HEK293 (cell line): ENCODE results near the gene PEX6.

Source experiments
- CTCF ChIP-seq: fragments of 450-650 bp; formaldehyde crosslinking; IDR thresholded peaks from 2 replicates; pipeline ENCODE4 v1.5.1; 2016; ENCODE audit warnings: missing biosample characterization, missing genetic modification characterization
- SP2 ChIP-seq: fragments of 450-650 bp; formaldehyde crosslinking; IDR thresholded peaks from 2 replicates; pipeline ENCODE4 v1.5.1; 2016; ENCODE audit warnings: missing biosample characterization, missing genetic modification characterization
- ZBTB10 ChIP-seq: fragments of 450-650 bp; formaldehyde crosslinking; IDR thresholded peaks from 2 replicates; pipeline ENCODE4 v1.5.1; 2016; ENCODE audit warnings: missing biosample characterization, missing genetic modification characterization
- ZNF133 ChIP-seq: fragments of 450-650 bp; formaldehyde crosslinking; IDR thresholded peaks from 2 replicates; pipeline ENCODE4 v1.5.1; 2016; ENCODE audit warnings: missing biosample characterization, missing genetic modification characterization
- ZNF24 ChIP-seq: fragments of 450-650 bp; formaldehyde crosslinking; IDR thresholded peaks from 2 replicates; pipeline ENCODE4 v1.5.1; 2016; ENCODE audit warnings: missing biosample characterization, missing genetic modification characterization
- ZNF248 ChIP-seq: fragments of 450-650 bp; formaldehyde crosslinking; IDR thresholded peaks from 2 replicates; pipeline ENCODE4 v1.5.1; 2017; ENCODE audit warnings: missing biosample characterization, missing genetic modification characterization
- ZNF404 ChIP-seq: fragments of 450-650 bp; formaldehyde crosslinking; IDR thresholded peaks from 2 replicates; pipeline ENCODE4 v1.5.1; 2017; ENCODE audit warnings: missing biosample characterization, missing genetic modification characterization
- ZNF423 ChIP-seq: fragments of 450-650 bp; formaldehyde crosslinking; IDR thresholded peaks from 2 replicates; pipeline ENCODE4 v1.5.1; 2016; ENCODE audit warnings: missing biosample characterization, missing genetic modification characterization
- ZNF473 ChIP-seq: fragments of 450-650 bp; formaldehyde crosslinking; IDR thresholded peaks from 2 replicates; pipeline ENCODE4 v1.5.1; 2017; ENCODE audit warnings: missing biosample characterization, missing genetic modification characterization
- ZNF510 ChIP-seq: fragments of 450-650 bp; formaldehyde crosslinking; IDR thresholded peaks from 2 replicates; pipeline ENCODE4 v1.5.1; 2018; ENCODE audit warnings: mild to moderate bottlenecking, missing genetic modification characterization, missing biosample characterization; ENCODE audit not compliant: insufficient replicate concordance
- ZNF530 ChIP-seq: fragments of 450-650 bp; formaldehyde crosslinking; IDR thresholded peaks from 2 replicates; pipeline ENCODE4 v1.5.1; 2016; ENCODE audit warnings: low read depth, missing biosample characterization, missing genetic modification characterization
- ZNF549 ChIP-seq: fragments of 450-650 bp; IDR thresholded peaks from 2 replicates; pipeline ENCODE4 v1.5.1; 2018; ENCODE audit warnings: missing biosample characterization, missing genetic modification characterization, mild to moderate bottlenecking, inconsistent platforms, moderate library complexity
- ZNF621 ChIP-seq: fragments of 450-650 bp; formaldehyde crosslinking; IDR thresholded peaks from 2 replicates; pipeline ENCODE4 v1.5.1; 2017; ENCODE audit warnings: missing biosample characterization, missing genetic modification characterization
- ZNF76 ChIP-seq: fragments of 450-650 bp; formaldehyde crosslinking; IDR thresholded peaks from 2 replicates; pipeline ENCODE4; 2016; ENCODE audit warnings: low read depth, missing biosample characterization, missing genetic modification characterization, borderline replicate concordance

GRCh38 chr6:42962502-42963178, 16.3 kb downstream of the PEX6 start:
- TF ChIP-seq ZNF510 (tag by site-specific recombination) (no peak), ZBTB10 (tag by site-specific recombination) (no peak), ZNF549 (tag by site-specific recombination) (no peak), CTCF (tag by site-specific recombination) (no peak), ZNF621 (tag by site-specific recombination) (no peak), ZNF248 (tag by site-specific recombination) (no peak), ZNF473 (tag by site-specific recombination) (no peak), ZNF76 (tag by site-specific recombination) (no peak), ZNF423 (tag by site-specific recombination) (no peak), ZNF404 (tag by site-specific recombination) (no peak), ZNF133 (tag by site-specific recombination) (no peak), ZNF24 (no peak), SP2 (tag by site-specific recombination) (no peak), ZNF530 (no peak)
